Measurements from ENCODE around the gene MRPL44. TPM values are rescaled to one million over a fixed set of nuclear protein-coding genes. Genes with fewer than 3 reads are reported as not detected.
"Not testable (repeated sequence)": the region's sequence is repeated elsewhere in the genome, so short reads cannot be mapped to it uniquely, and the experiment has no call there.

MRPL44 gene
- total RNA-seq, 1 donor: 33.6 TPM

GRCh38 chr2:223935459-223936125, 21.7 kb upstream of the MRPL44 start:
- no peak for TF ChIP-seq CTCF (IDR thresholded peaks at IDR 0.05; ENCODE audit: insufficient read depth, low read length)
- no peak for DNase-seq (ENCODE audit: low read depth)
- no peak overlapping the region for H3K4me3 ChIP-seq (ENCODE audit: low read depth, low read length)

- H3K4me3 ChIP-seq (ENCODE audit: low read depth, low read length): no peak overlapping the region
- DNase-seq (ENCODE audit: low read depth): no peak
- no peak for TF ChIP-seq CTCF (IDR thresholded peaks at IDR 0.05; ENCODE audit: insufficient read depth, low read length)
These were observed 20.4 kb upstream of the MRPL44 start for GRCh38 chr2:223936862-223937326.

- TF ChIP-seq CTCF (IDR thresholded peaks at IDR 0.05; ENCODE audit: insufficient read depth, low read length): no peak
- no peak for DNase-seq (ENCODE audit: low read depth)
- H3K4me3 ChIP-seq (ENCODE audit: low read depth, low read length): no peak overlapping the region
These were observed 19.7 kb upstream of the MRPL44 start for GRCh38 chr2:223937535-223937934.

GRCh38 chr2:223939438-223939837, 17.8 kb upstream of the MRPL44 start:
- not testable (repeated sequence) for H3K4me3 ChIP-seq (ENCODE audit: low read depth, low read length)
- peak; percentile 73 for DNase-seq (ENCODE audit: low read depth)

- peak overlapping the region; percentile 43 for H3K4me3 ChIP-seq (ENCODE audit: low read depth, low read length)
- peak; percentile 94 for DNase-seq (ENCODE audit: low read depth)
These were observed 15.5 kb upstream of the MRPL44 start for GRCh38 chr2:223941579-223942277.

GRCh38 chr2:223943135-223943534, 14.1 kb upstream of the MRPL44 start:
- DNase-seq (ENCODE audit: low read depth): no peak

More at GRCh38 chr2:223941579-223942277, 15.5 kb upstream of the MRPL44 start:
- TF ChIP-seq CTCF (IDR thresholded peaks at IDR 0.05; ENCODE audit: insufficient read depth, low read length): no peak

More at GRCh38 chr2:223943135-223943534, 14.1 kb upstream of the MRPL44 start:
- TF ChIP-seq CTCF (IDR thresholded peaks at IDR 0.05; ENCODE audit: insufficient read depth, low read length): no peak
- H3K4me3 ChIP-seq (ENCODE audit: low read depth, low read length): peak overlapping the region; percentile 90

Measured in fibroblast of the aortic adventitia (primary cell).